AG04450 (cell line): Measurements from ENCODE around the gene DPM3. TPM values are rescaled to one million over a fixed set of nuclear protein-coding genes. Genes with fewer than 3 reads are reported as not detected.
A peak's percentile ranks its signal among the peaks of the same experiment; 100 is the strongest.

Experiments
- CTCF ChIA-PET: fragments of 300-600, 350-600 bp; formaldehyde crosslinking; extraction: SDS; loops from one replicate; lab custom pipeline; 2022; ENCODE audit warnings: antibody characterized with exemption, inconsistent platforms; lab: Charles Lee
- POLR2A ChIA-PET: fragments of 350-600 bp; formaldehyde crosslinking; extraction: SDS; loops from one replicate; lab custom pipeline; 2021; ENCODE audit warnings: antibody characterized with exemption, inconsistent platforms; lab: Yijun Ruan, JAX
- DNase-seq: peaks from one replicate; pipeline ENCODE4 v3.0.0-alpha.2; 2011; ENCODE audit warnings: low read depth, low spot score
- H3K27ac ChIP-seq: one replicate; pipeline ENCODE4 v1.5.1; 2012; ENCODE audit warnings: low read depth, low read length, control low read depth
- H3K27me3 ChIP-seq: one replicate; pipeline ENCODE4 v1.6.0; 2012; ENCODE audit warnings: low read length; ENCODE audit not compliant: control insufficient read depth, insufficient read depth
- H3K4me3 ChIP-seq: 2 replicates; pipeline ENCODE4 v1.5.1; 2011; ENCODE audit warnings: mild to moderate bottlenecking, low read depth, low read length, control low read depth
- H3K9me3 ChIP-seq: 2 replicates; pipeline ENCODE4 v1.5.1; 2012; ENCODE audit warnings: low read length; ENCODE audit not compliant: control insufficient read depth, insufficient read depth
- CTCF ChIP-seq: IDR thresholded peaks from 2 replicates; pipeline ENCODE4 v1.5.1; 2011; ENCODE audit warnings: low read depth, low read length, control low read depth, inconsistent platforms
- polyA plus RNA-seq: library from polyadenylated mRNA; depleted of rRNA; stranded (reverse); fragments of >200 nt; gene quantifications from 2 replicates; pipeline ENCODE4 v1.2.3, GENCODE V29; 2011

Gene DPM3
- polyA plus RNA-seq, 1 experiment = 16.8 TPM

- POLR2A ChIA-PET = no interaction called here
- Histone ChIP-seq H3K27ac (no peak overlapping the region), H3K4me3 (no peak overlapping the region), H3K27me3 (no peaks in the 10 kb centered on the region), H3K9me3 (no peaks in the 10 kb centered on the region; the same call in 1 of the 2 replicates)
- TF ChIP-seq CTCF = no peak
- DNase-seq = no peak
- CTCF ChIA-PET = interaction anchor here (0.7 to 1.8 kb wide), 4 partner anchors 11 to 29 kb away, joined by 3 to 16 read pairs (median 4); partner anchors contain the start of genes MTX1 and THBS3
These were observed 38.2 kb upstream of the DPM3 start for GRCh38 chr1:155178441-155179111.

- no peak for DNase-seq
- no peaks in the 10 kb centered on the region for H3K27me3 ChIP-seq
- H3K9me3 ChIP-seq = no peaks in the 10 kb centered on the region; the same call in 1 of the 2 replicates
- no peak for TF ChIP-seq CTCF
- no peak overlapping the region for H3K4me3 ChIP-seq
- ChIA-PET CTCF (interaction anchor here (0.5 to 1.8 kb wide), 4 partner anchors 16 to 928 kb away, joined by 3 to 16 read pairs (median 4); no protein-coding TSS in a partner anchor), POLR2A (no interaction called here)
- H3K27ac ChIP-seq = no peak overlapping the region
These were observed 37.6 kb upstream of the DPM3 start for GRCh38 chr1:155177918-155178281.

GRCh38 chr1:155177192-155177917, 37.0 kb upstream of the DPM3 start:
- H3K9me3 ChIP-seq = no peaks in the 10 kb centered on the region; the same call in 1 of the 2 replicates
- ChIA-PET POLR2A (no interaction called here), CTCF (interaction anchor here (0.5 to 1.8 kb wide), 4 partner anchors 17 to 928 kb away, joined by 3 to 16 read pairs (median 4); no protein-coding TSS in a partner anchor)
- no peak for DNase-seq
- no peaks in the 10 kb centered on the region for H3K27me3 ChIP-seq
- no peak overlapping the region for H3K4me3 ChIP-seq
- H3K27ac ChIP-seq = no peak overlapping the region
- no peak for TF ChIP-seq CTCF

- no peaks in the 10 kb centered on the region for H3K27me3 ChIP-seq
- no peak overlapping the region for H3K27ac ChIP-seq
- peak; percentile 89 for TF ChIP-seq CTCF
- ChIA-PET CTCF (interaction anchor here (1.0 to 1.8 kb wide), 3 partner anchors 18 to 68 kb away, joined by 3 to 16 read pairs (median 4); no protein-coding TSS in a partner anchor), POLR2A (no interaction called here)
- no peak for DNase-seq
- no peak overlapping the region for H3K4me3 ChIP-seq
- no peaks in the 10 kb centered on the region; the same call in 1 of the 2 replicates for H3K9me3 ChIP-seq
These were observed 36.3 kb upstream of the DPM3 start for GRCh38 chr1:155176544-155177071.
